ENCODE results near the gene PRCP.
A peak's percentile ranks its signal among the peaks of the same experiment; 100 is the strongest.

The PRCP gene

DNA sequence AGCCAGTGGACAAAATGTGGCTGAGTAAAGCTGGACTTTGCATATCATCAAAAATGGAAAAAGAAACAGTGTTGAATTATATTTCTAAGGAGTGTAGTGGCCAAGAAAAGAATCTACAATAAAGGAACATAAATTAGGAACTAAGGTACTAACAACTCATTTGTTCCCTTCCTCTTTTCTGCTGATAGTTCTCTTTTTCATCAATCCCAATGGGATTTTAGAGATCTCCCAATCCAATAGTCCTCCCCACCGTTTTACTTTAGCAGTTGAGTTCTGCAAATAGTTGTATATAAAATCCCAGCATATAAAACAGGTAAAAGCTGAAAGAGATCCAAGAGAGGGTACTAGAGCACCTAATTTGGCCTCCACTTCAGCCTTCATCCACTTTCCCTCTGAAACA is 2.0 kb downstream of the PRCP start:
- no peak for DNase-seq
- ATAC-seq, result no peak
- Mint-ChIP-seq H3K4me1 (peaks cover 57% of the 10 kb centered on the region), H3K4me3 (peak overlapping the region; percentile 31 to 47), H3K9me3 (no peaks in the 10 kb centered on the region), H3K27me3 (no peaks in the 10 kb centered on the region), H3K27ac (no peak overlapping the region)

- no peak overlapping the region for H3K27ac Mint-ChIP-seq
Observed at GRCh38 chr11:82896183-82896582, 4.0 kb downstream of the PRCP start.

DNA sequence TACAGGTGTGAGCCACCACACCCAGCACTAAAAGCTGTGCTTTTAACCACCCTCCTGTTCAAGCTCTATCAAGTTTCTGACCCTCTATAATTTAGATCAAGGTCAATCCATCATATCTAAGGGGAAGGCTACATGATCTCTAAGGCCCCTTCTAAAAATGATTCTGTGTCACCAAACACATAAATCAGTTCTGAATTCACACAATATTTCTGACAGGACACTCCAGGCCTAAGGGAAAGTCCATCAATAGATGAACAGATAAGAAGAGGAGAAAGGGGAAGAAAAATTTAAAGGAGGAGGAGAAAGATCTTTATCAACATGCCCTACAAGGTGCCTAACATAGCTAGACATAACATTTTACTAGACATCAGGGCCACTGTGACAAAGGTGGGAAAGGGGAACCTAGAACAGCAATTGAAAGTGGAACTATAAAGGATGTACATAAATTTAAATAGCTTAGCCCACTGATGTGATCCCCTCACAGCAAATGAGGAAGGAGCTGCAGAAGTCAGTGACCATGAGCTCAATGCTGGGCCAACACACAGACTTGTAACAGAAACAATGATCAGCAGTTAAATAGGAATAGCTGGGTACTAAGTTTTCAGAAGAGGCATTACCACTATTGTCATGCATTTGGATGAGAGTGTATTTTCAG is 4.7 kb downstream of the PRCP start:
- Mint-ChIP-seq H3K9me3 (no peaks in the 10 kb centered on the region), H3K27me3 (no peaks in the 10 kb centered on the region), H3K4me1 (peaks cover 43% of the 10 kb centered on the region), H3K27ac (peak overlapping the region in 1 of 2 donors; percentile 0), H3K4me3 (no peak overlapping the region)
- ATAC-seq (no peak), DNase-seq (no peak)

More at GRCh38 chr11:82896183-82896582, 4.0 kb downstream of the PRCP start:
- H3K9me3 Mint-ChIP-seq, result no peaks in the 10 kb centered on the region
- no peak overlapping the region for H3K4me3 Mint-ChIP-seq
- H3K27me3 Mint-ChIP-seq, result no peaks in the 10 kb centered on the region
- DNase-seq (no peak), ATAC-seq (no peak)
- H3K4me1 Mint-ChIP-seq, result peaks cover 45% of the 10 kb centered on the region

GRCh38 chr11:82892611-82893169 is 7.5 kb downstream of the PRCP start:
- no peak overlapping the region for H3K27ac Mint-ChIP-seq
- no peak for ATAC-seq

DNA sequence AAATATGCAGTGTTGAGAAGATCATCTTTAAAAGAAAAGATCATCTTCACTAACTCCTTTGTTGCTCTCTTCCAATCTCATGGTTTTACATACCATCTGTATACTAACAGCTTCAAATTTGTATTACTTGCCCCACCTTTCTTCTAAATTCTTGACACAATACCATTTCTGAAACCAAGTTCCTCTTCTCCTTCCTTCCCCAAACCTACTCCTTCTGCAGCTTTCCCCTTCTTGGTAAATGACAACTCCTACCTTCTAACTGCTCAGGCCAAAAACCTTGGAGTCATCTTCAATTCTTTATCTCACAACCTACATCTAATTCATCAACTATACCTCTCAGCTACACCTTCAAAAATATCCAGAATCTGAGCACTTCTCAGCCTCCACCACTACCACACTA is 9.3 kb downstream of the PRCP start:
- ATAC-seq (no peak), DNase-seq (no peak)
- no peaks in the 10 kb centered on the region for H3K9me3 Mint-ChIP-seq

More at GRCh38 chr11:82892611-82893169, 7.5 kb downstream of the PRCP start:
- no peak for DNase-seq
- Mint-ChIP-seq H3K27me3 (no peaks in the 10 kb centered on the region), H3K9me3 (no peaks in the 10 kb centered on the region), H3K4me1 (peaks cover 24% of the 10 kb centered on the region), H3K4me3 (no peak overlapping the region)

DNA sequence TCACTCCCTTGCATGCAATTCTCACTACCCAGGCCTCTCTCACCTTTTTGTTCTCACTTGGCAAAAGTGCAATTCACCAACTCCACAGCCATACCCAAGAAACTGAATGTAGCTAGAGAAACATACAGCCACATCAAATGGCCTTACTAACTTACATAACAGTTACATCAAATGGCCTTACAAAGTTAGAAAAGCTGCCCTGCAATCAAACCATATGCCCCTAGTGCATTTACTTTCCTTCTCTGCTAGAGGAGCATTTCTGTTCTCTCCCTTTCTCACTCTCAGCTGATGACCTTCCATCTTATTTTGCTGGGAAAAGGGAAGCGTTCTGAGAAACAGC is 10.3 kb downstream of the PRCP start:
- Mint-ChIP-seq H3K27ac (no peak overlapping the region), H3K9me3 (no peaks in the 10 kb centered on the region), H3K4me3 (no peak overlapping the region), H3K27me3 (no peaks in the 10 kb centered on the region), H3K4me1 (peaks cover 5% of the 10 kb centered on the region)
- no peak for DNase-seq
- ATAC-seq, result no peak

More for the DNA sequence above, 9.3 kb downstream of the PRCP start:
- H3K27me3 Mint-ChIP-seq, result no peaks in the 10 kb centered on the region
- H3K27ac Mint-ChIP-seq, result no peak overlapping the region
- peaks cover 13% of the 10 kb centered on the region for H3K4me1 Mint-ChIP-seq
- no peak overlapping the region for H3K4me3 Mint-ChIP-seq

DNA sequence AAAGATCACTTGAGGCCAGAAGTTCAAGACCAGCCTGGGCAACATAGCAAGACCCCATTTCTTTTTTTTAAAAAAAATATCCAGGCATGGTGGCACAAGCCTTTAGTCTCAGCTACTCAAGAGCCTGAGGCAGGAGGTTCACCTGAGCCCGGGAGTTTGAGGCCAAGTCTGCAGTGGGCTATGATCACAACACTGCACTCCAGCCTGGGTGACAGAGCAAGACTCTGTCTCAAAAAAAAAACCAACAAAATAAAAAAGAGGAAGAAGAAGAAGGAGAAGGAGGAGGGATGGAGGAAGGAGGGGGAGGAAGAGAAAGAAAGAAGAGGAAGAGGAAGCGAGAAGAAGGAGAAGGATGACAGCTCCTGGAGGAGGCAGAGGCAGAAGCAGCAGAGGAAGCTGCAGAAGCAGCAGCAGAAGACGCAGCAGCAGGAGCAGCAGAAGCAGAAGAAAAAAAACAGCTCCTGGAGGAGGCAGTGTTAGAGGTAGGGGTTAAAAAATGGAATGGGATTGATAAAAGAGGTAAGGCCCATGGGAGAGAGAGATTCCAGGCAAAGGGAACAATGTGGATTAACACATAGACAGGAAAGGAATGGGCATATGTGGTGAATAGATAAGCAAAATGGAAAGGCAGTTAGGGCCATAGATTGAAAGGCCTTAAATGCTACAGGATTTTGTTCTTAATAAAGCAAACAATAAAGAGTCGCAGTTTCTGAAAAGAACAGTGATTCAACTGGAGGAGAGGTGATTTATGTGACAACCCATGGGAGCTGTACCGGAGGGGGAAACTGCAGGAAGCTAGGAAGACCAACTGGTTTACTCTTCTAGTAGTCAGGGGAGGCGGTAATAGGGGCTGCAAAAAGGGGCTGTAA is 10.9 kb downstream of the PRCP start:
- no peak overlapping the region for H3K27ac Mint-ChIP-seq
- H3K27me3 Mint-ChIP-seq, result no peaks in the 10 kb centered on the region
- DNase-seq, result no peak
- H3K4me1 Mint-ChIP-seq, result peaks cover 5% of the 10 kb centered on the region
- ATAC-seq, result no peak
- no peak overlapping the region for H3K4me3 Mint-ChIP-seq
- no peaks in the 10 kb centered on the region for H3K9me3 Mint-ChIP-seq

- Mint-ChIP-seq H3K4me1 (peaks cover 5% of the 10 kb centered on the region), H3K4me3 (no peak overlapping the region), H3K9me3 (peaks cover 8 to 10% of the 10 kb centered on the region in 2 donors), H3K27ac (no peak overlapping the region), H3K27me3 (no peaks in the 10 kb centered on the region)
- DNase-seq (no peak), ATAC-seq (no peak)
Observed at GRCh38 chr11:82883853-82884252, 16.4 kb downstream of the PRCP start.

DNA sequence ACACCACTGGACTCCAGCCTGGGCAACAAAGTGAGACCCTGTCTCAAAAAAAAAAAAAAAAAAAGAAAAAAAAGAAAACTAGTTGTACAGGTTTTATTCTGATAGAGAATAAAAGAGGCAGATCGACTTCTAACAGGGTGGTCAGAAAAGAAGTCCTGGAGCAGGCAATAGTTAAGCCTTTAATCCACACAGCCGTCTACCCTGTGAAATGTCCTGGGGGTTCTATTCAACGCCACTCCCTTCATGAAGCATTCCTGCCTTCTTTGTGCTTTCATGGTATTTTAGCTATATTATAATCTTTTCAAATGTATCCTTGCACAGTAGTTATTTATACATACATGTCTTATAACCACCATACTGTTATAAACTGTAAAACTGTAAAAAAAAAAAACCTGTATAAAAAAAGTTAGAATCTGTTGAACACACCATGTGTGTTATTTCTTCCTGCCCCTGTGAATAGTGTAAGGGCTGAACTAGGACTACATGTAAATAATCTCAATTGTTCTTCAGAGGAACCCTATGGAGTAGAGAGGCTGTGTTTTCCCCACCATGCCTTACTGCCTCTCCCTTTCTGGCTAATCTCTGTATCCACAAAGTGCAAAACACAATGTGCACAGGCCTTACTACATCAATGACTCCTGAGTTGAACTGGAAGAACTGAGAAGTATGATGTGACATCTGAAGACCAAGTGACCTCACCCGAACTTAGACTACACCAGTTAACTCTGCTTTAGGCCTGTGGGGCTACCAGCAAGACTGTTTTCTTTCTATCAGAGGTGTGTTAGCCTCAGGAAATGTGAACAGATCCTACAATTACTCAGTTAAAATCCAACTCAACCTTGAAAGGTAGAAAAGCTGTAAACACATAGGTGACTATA is 25.3 kb downstream of the PRCP start:
- peak; percentile 52 for ATAC-seq
- H3K27me3 Mint-ChIP-seq, result no peaks in the 10 kb centered on the region
- no peak overlapping the region for H3K27ac Mint-ChIP-seq
- H3K9me3 Mint-ChIP-seq, result peaks cover 21 to 24% of the 10 kb centered on the region in 2 donors
- no peak for DNase-seq
- peaks cover 25% of the 10 kb centered on the region for H3K4me1 Mint-ChIP-seq
- no peak overlapping the region for H3K4me3 Mint-ChIP-seq

DNA sequence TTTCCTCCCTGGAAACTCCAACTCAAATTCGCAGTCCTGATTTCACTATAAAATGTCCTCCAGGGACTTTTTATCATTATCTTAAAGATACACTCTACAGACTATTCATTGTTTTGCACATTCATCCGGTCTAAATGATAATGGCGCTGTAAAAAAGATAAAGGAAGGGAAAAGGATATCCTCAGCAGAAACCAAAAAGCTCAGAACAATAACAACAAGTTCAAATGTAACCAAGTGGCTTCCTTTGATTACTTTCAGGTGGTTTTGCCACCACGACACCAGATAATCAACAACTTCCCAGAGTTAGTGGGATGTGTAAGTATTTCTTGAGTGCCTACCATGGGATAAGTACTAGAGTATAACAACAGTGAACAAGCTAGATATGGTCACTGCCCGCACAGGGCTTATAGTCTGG is 26.3 kb downstream of the PRCP start:
- peaks cover 25% of the 10 kb centered on the region for H3K4me1 Mint-ChIP-seq
- H3K9me3 Mint-ChIP-seq, result peaks cover 19 to 21% of the 10 kb centered on the region in 2 donors
- H3K27ac Mint-ChIP-seq, result peak overlapping the region in 1 of 2 donors; percentile 72
- peak overlapping the region; percentile 11 to 31 for H3K4me3 Mint-ChIP-seq
- no peaks in the 10 kb centered on the region for H3K27me3 Mint-ChIP-seq
- no peak for DNase-seq
- no peak for ATAC-seq

DNA sequence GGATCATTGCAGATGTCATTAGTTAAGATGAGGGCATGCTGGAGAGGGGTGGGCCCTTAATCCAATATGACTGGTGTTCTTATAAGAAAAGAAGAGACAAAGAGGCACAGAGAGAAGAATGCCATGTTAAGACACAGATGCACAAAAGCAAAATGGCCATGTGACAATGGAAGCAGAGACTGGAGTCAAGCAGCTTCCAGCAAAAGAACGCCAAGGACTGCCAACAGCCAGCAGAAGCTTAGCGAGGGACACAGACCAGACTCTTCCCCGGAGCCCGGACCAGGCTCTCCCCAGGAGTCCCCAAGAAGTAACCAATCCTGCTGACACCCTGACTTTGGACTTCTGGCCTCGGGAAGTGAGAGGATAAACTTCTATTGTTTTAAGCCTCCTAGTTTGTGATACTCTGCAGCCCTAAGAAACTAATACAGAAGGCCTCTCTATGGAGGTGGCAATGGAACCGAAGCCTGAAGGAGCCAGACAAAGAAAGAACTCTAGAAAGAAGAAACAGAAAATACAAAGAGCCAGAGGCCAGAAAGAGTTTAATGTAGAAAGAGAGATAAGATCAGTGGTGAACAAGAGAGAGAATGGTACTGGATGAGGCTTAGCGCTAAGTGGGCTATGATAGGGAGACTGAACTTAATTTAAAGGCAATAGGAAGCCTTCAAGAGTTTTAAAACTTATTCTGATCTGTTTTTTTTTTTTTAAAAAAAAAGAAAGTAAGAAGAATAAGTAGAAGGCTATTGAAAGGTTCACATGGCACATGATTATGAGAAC is 27.7 kb downstream of the PRCP start:
- Mint-ChIP-seq H3K4me3 (no peak overlapping the region), H3K9me3 (peaks cover 11 to 12% of the 10 kb centered on the region in 2 donors), H3K4me1 (peaks cover 28% of the 10 kb centered on the region), H3K27ac (no peak overlapping the region), H3K27me3 (no peaks in the 10 kb centered on the region)
- DNase-seq, result no peak
- ATAC-seq, result no peak

DNA sequence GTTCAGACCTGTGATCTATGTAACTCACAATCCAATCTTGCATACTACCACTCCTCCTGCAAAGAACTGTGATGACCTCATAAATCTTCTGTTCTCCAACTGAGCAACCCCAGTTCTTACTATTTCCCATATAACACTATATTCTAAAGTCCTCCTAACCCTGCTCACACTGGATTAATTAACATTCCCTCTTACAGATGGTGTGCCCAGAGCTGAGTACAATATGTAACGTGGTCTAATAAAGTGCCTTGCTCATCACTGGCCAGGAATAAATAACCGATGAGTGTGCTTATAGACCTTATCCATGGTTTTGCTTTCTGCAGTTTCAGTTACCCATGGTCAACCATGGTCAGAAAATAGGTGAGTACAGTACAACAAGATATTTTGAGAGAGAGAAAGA is 28.6 kb downstream of the PRCP start:
- ATAC-seq (no peak), DNase-seq (no peak)
- H3K9me3 Mint-ChIP-seq, result peaks cover 3 to 6% of the 10 kb centered on the region in 2 donors
- no peak overlapping the region for H3K27ac Mint-ChIP-seq
- no peak overlapping the region for H3K4me3 Mint-ChIP-seq
- peaks cover 32% of the 10 kb centered on the region for H3K4me1 Mint-ChIP-seq
- no peaks in the 10 kb centered on the region for H3K27me3 Mint-ChIP-seq

DNA sequence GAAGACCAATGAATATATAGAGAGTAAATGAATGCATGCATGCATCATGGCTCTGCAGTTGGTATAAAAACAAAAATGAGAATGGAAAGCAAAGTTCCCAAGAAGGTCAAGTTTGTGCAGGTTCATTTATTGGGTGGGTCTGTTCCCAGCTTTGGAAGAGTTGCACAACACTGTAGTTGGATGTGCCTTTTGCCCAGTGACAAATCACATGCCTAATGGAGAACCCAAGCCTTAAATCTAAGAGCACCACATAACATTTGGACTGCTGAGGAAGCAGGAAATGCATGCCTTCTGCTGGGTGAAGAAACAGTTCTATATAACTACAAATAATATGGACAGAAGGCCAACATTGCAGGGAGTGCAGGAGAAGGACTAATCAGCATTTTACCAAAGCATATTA is 30.6 kb downstream of the PRCP start:
- ATAC-seq, result no peak
- H3K9me3 Mint-ChIP-seq, result no peaks in the 10 kb centered on the region
- no peak for DNase-seq

GRCh38 chr11:82867495-82868082 is 32.6 kb downstream of the PRCP start:
- H3K9me3 Mint-ChIP-seq, result no peaks in the 10 kb centered on the region
- H3K27me3 Mint-ChIP-seq, result no peaks in the 10 kb centered on the region
- peaks cover 26% of the 10 kb centered on the region for H3K4me1 Mint-ChIP-seq
- no peak overlapping the region for H3K27ac Mint-ChIP-seq
- DNase-seq (peak; percentile 67 to 68), ATAC-seq (peak; percentile 76)
- H3K4me3 Mint-ChIP-seq, result peak overlapping the region in 1 of 2 donors; percentile 41

More for the DNA sequence above, 30.6 kb downstream of the PRCP start:
- Mint-ChIP-seq H3K4me3 (no peak overlapping the region), H3K27me3 (no peaks in the 10 kb centered on the region), H3K4me1 (peaks cover 25% of the 10 kb centered on the region), H3K27ac (no peak overlapping the region)

Measured in stimulated activated naive CD8-positive, alpha-beta T cell treated with anti-CD3 and anti-CD28 coated beads, Interleukin-15, amount 100 ng/mL, for 72 hours (primary cell).